ENCODE data around the gene ANKRD31.

DNA sequence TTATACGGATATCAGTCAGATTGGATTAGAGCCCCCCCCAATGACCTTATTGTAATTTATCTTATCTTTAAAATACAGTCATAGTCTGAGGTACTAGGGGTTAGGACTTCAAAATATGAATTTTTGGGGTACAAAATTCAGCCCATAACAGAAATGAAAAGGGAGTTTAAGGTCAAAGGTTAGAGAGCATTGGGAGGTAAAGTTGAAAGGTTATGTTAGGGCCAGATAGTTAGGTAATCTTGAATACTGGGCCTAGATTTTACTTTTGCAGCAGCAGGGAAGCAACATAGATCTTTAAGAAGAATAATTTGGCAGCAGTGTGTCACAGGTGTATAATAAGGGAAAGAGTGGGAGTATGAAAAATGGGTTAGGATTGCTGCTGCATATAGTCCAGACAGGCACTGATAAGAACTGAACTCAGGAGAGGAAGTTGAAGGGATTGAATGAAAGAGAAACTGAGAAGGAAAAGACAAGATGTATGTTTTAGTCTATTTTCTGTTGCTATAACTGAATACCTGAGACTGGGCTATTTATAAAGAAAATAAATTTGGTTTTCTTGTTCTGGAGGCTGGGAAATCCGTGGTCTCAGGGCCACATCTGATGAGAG lies 173.7 kb downstream of the ANKRD31 start:
- TF ChIP-seq, protein P1, sequence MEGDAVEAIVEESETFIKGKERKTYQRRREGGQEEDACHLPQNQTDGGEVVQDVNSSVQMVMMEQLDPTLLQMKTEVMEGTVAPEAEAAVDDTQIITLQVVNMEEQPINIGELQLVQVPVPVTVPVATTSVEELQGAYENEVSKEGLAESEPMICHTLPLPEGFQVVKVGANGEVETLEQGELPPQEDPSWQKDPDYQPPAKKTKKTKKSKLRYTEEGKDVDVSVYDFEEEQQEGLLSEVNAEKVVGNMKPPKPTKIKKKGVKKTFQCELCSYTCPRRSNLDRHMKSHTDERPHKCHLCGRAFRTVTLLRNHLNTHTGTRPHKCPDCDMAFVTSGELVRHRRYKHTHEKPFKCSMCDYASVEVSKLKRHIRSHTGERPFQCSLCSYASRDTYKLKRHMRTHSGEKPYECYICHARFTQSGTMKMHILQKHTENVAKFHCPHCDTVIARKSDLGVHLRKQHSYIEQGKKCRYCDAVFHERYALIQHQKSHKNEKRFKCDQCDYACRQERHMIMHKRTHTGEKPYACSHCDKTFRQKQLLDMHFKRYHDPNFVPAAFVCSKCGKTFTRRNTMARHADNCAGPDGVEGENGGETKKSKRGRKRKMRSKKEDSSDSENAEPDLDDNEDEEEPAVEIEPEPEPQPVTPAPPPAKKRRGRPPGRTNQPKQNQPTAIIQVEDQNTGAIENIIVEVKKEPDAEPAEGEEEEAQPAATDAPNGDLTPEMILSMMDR (IDR thresholded peaks at IDR 0.05) = no peak
- TF ChIP-seq POLR2A (IDR thresholded peaks at IDR 0.05) = no peak

Data from adrenal gland (tissue), 5 donors.